Keratinocyte (primary cell): Measurements from ENCODE around the gene POFUT2. TPM values are rescaled to one million over a fixed set of nuclear protein-coding genes. Genes with fewer than 3 reads are reported as not detected.

Experiments used
- DNase-seq: peaks from one replicate; pipeline ENCODE4 v3.0.0-alpha.2; 2011; ENCODE audit warnings: low read depth, missing footprints, low spot score
- FAIRE-seq: peaks from 2 replicates; lab custom pipeline; 2011; peaks lifted over from hg19 to GRCh38; lab: Jason Lieb, UNC
- H2AFZ ChIP-seq: 2 replicates; pipeline ENCODE4 v1.6.0; 2012; ENCODE audit warnings: low read length, control low read depth, inconsistent platforms; ENCODE audit not compliant: control insufficient read depth
- H3K27ac ChIP-seq: 2 replicates; pipeline ENCODE4 v1.5.1; 2011; ENCODE audit warnings: low read length; ENCODE audit not compliant: control insufficient read depth, insufficient read depth
- H3K27me3 ChIP-seq: 3 replicates; pipeline ENCODE4 v1.6.0; 2011; ENCODE audit warnings: low read length; ENCODE audit not compliant: control insufficient read depth, insufficient read depth; ENCODE audit errors: extremely low read depth
- H3K36me3 ChIP-seq, 2 experiments: 2 replicates in 1 of 2; 3 replicates in 1 of 2; pipeline ENCODE4 v1.5.1; 2011; ENCODE audit warnings: low read length in 2 of 2, mild to moderate bottlenecking in 1 of 2; ENCODE audit not compliant: control insufficient read depth in 2 of 2, insufficient read depth in 2 of 2; ENCODE audit errors: extremely low read depth in 1 of 2
- H3K4me1 ChIP-seq: 3 replicates; pipeline ENCODE4 v1.5.1; 2011; ENCODE audit warnings: low read length; ENCODE audit not compliant: control insufficient read depth, insufficient read depth; ENCODE audit errors: extremely low read depth
- H3K4me2 ChIP-seq: 3 replicates; pipeline ENCODE4 v1.6.0; 2011; ENCODE audit warnings: low read depth, low read length; ENCODE audit not compliant: control insufficient read depth, insufficient read depth; ENCODE audit errors: extremely low read depth
- H3K4me3 ChIP-seq, 3 experiments: fragments of 200-600 bp in 1 of 3; sonication (generic) in 1 of 3; 2 replicates in 2 of 3; 3 replicates in 1 of 3; pipeline ENCODE4 v1.5.1; 2011 to 2016; ENCODE audit warnings: low read length in 3 of 3, mild to moderate bottlenecking in 3 of 3, control low read depth in 2 of 3, inconsistent platforms in 1 of 3, low read depth in 1 of 3, mixed read lengths in 1 of 3, mixed run types in 1 of 3, moderate library complexity in 1 of 3; ENCODE audit not compliant: control insufficient read depth in 2 of 3, insufficient read depth in 2 of 3; ENCODE audit errors: extremely low read depth in 1 of 3
- H3K79me2 ChIP-seq: 2 replicates; pipeline ENCODE4 v1.6.0; 2012; ENCODE audit warnings: low read length; ENCODE audit not compliant: control insufficient read depth, insufficient read depth
- H3K9ac ChIP-seq: 3 replicates; pipeline ENCODE4 v1.6.0; 2011; ENCODE audit warnings: low read length; ENCODE audit not compliant: control insufficient read depth, insufficient read depth; ENCODE audit errors: extremely low read depth
- H3K9me1 ChIP-seq: 3 replicates; pipeline ENCODE4 v1.6.0; 2011; ENCODE audit warnings: low read length; ENCODE audit not compliant: control insufficient read depth, insufficient read depth; ENCODE audit errors: extremely low read depth
- H3K9me3 ChIP-seq: 2 replicates; pipeline ENCODE4 v1.5.1; 2012; ENCODE audit warnings: low read depth, low read length; ENCODE audit not compliant: control insufficient read depth
- H4K20me1 ChIP-seq: 3 replicates; pipeline ENCODE4 v1.6.0; 2011; ENCODE audit warnings: low read length; ENCODE audit not compliant: control insufficient read depth, insufficient read depth; ENCODE audit errors: extremely low read depth
- EZH2 ChIP-seq: IDR thresholded peaks from one replicate; pipeline ENCODE4 v1.6.1; 2012; ENCODE audit warnings: inconsistent platforms, mild to moderate bottlenecking, low read length, moderate library complexity
- dilution Hi-C: fragments of 300-500 bp; cut with MboI; formaldehyde crosslinking; loops from one replicate; pipeline ENCODE4 v1.7.0; 2020; ENCODE audit warnings: low sequenced_read_pairs; ENCODE audit not compliant: extremely low pct_ligation_motif_present
- polyA plus RNA-seq, 5 experiments: library from polyadenylated mRNA; depleted of rRNA in 3 of 5; stranded (reverse) in 3 of 5; stranded (forward) in 1 of 5; unstranded in 1 of 5; fragments of >200 nt; gene quantifications; 1 replicate in 1 of 5; 2 replicates in 3 of 5; 3 replicates in 1 of 5; pipeline versions ENCODE4 v1.2.1 to v1.2.3, GENCODE V29; 2011 to 2012; ENCODE audit warnings: missing spikeins in 2 of 5, low read depth in 1 of 5, low replicate concordance in 1 of 5
- TF ChIP-seq, protein P1 (sequence below), 3 experiments: IDR thresholded peaks in 1 of 3; conservative IDR thresholded peaks in 1 of 3; optimal IDR thresholded peaks in 1 of 3; 2 replicates in 2 of 3; 3 replicates in 1 of 3; pipeline versions ENCODE3 to v1.5.1; 2011; ENCODE audit warnings: low read length in 3 of 3, mild to moderate bottlenecking in 3 of 3, moderate library complexity in 2 of 3, control low read depth in 1 of 3, inconsistent platforms in 1 of 3; ENCODE audit not compliant: insufficient read depth in 2 of 3; ENCODE audit errors: extremely low read depth in 1 of 3

Gene POFUT2
- polyA plus RNA-seq, 1 donor (not counting 4 experiments of a cell fraction or from before 2014, with no cell fraction given): 8.8 TPM

DNA sequence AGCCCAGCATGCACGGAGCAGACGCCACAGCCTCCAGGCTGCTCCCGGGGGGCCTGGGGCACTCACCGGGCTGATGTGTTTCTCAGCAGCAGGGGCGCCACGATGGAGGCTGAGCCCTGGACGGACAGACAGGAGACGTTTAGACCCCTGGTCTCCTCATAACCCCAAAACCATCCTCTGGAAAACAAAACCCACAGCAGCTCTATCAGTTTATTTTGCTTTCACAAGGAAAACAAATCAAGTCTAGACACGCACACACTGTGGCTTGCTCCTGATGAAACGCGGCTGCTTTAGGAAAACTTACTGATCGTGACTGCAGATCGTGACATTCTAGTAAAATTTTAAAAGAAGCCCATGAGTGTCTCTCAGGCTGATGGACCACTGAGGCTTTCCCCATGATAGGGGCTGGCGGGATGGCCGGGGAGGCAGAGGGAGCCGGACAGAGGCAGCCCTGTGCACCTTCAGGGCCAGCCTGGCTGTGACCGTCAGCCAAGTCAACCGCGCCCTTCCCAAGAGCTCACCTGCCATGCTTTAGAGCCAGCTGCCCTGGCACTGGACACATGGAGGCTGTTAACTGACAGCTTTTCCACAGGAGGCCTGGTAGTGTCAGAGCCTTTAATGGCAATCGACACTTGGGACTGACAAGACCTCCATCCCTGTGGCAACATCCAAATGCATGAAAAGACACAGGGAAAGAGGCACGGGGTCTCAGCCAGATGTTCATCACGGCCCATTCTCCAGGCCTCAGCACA, 5.2 kb downstream of the POFUT2 start:
- Histone ChIP-seq H3K27me3 (no peaks in the 10 kb centered on the region), H3K27ac (no peak overlapping the region), H2AFZ (no peak overlapping the region), H3K9me1 (no peaks in the 10 kb centered on the region), H4K20me1 (peaks cover 6% of the 10 kb centered on the region), H3K4me3 (no peak overlapping the region), H3K4me1 (peaks cover 4% of the 10 kb centered on the region), H3K79me2 (peaks cover 3% of the 10 kb centered on the region), H3K4me2 (no peak overlapping the region), H3K9ac (no peak overlapping the region), H3K36me3 (peaks cover 32 to 42% of the 10 kb centered on the region in 2 experiments), H3K9me3 (no peaks in the 10 kb centered on the region)
- FAIRE-seq: no peak
- DNase-seq: no peak
- no peak for TF ChIP-seq EZH2
- TF ChIP-seq, protein P1, sequence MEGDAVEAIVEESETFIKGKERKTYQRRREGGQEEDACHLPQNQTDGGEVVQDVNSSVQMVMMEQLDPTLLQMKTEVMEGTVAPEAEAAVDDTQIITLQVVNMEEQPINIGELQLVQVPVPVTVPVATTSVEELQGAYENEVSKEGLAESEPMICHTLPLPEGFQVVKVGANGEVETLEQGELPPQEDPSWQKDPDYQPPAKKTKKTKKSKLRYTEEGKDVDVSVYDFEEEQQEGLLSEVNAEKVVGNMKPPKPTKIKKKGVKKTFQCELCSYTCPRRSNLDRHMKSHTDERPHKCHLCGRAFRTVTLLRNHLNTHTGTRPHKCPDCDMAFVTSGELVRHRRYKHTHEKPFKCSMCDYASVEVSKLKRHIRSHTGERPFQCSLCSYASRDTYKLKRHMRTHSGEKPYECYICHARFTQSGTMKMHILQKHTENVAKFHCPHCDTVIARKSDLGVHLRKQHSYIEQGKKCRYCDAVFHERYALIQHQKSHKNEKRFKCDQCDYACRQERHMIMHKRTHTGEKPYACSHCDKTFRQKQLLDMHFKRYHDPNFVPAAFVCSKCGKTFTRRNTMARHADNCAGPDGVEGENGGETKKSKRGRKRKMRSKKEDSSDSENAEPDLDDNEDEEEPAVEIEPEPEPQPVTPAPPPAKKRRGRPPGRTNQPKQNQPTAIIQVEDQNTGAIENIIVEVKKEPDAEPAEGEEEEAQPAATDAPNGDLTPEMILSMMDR (optimal IDR thresholded peaks at IDR 0.05 in 1 of 3, IDR thresholded peaks at IDR 0.05 in 1 of 3, conservative IDR thresholded peaks at IDR 0.05 in 1 of 3; ENCODE audit: extremely low read depth in 1 of 3, insufficient read depth in 2 of 3, low read length in 3 of 3): no peak
- dilution Hi-C loops: no loop called here

DNA sequence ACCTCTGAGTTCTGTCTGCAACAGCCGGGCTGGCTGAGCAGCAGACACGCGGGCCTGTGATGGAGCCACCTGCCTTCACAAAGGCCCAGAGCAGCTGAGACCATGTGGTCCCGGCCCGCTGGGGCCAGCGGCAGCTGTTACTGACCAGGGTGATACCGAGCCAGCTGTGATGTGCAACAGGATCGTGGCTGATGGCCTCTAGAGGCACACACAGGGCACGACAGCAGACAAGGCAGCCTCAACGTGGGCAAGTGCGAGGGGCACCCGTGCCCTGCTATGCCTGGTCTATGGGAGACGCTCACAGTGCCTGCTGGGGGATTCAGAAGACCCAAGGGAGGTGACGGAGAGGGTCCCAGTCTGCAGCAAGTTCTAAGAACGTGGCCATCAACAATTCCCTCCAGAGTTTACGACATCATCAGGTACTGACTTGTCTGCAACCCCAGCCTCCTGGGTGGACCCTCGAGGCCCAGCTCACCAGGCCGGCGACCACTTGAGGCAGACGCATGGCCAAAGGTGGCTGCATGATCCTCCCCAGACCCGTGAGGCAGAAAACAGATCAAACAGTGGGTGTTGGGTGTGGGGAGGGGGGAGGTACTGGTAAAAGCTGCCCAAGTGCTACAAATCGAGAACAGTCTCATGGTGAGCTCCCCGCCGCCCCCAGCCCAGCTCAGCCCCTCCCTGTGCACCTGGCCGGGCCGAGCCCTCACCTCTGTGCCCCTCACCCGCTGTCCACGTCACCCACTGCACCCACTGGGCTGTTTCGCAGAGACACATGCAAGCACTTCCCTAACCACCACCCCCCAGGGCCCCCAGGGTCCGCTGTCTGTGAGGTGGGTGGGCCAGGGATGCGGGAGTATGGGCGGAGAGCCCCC, 6.0 kb downstream of the POFUT2 start:
- Histone ChIP-seq H3K9ac (no peak overlapping the region), H3K4me3 (no peak overlapping the region), H3K9me1 (no peaks in the 10 kb centered on the region), H3K9me3 (no peaks in the 10 kb centered on the region), H3K4me1 (peaks cover 3% of the 10 kb centered on the region), H4K20me1 (peaks cover 6% of the 10 kb centered on the region), H3K27ac (no peak overlapping the region), H2AFZ (no peak overlapping the region), H3K27me3 (no peaks in the 10 kb centered on the region), H3K36me3 (peaks cover 32 to 44% of the 10 kb centered on the region in 2 experiments), H3K4me2 (no peak overlapping the region), H3K79me2 (peaks cover 2% of the 10 kb centered on the region)
- FAIRE-seq (no peak), DNase-seq (no peak)
- dilution Hi-C loops: no loop called here
- TF ChIP-seq EZH2: no peak
- TF ChIP-seq, protein P1 (optimal IDR thresholded peaks at IDR 0.05 in 1 of 3, IDR thresholded peaks at IDR 0.05 in 1 of 3, conservative IDR thresholded peaks at IDR 0.05 in 1 of 3; ENCODE audit: extremely low read depth in 1 of 3, insufficient read depth in 2 of 3, low read length in 3 of 3): no peak
